HG02852 (cell line): ENCODE measurements around the gene GAS5.
"Not testable (repeated sequence)": the region's sequence is repeated elsewhere in the genome, so short reads cannot be mapped to it uniquely, and the experiment has no call there.

Experiments
- ATAC-seq: cut with Tn5 transposase; IDR thresholded peaks from one replicate; pipeline ENCODE4 v1.9.1; 2021; ENCODE audit warnings: mild to moderate bottlenecking, moderate library complexity; ENCODE audit not compliant: unreplicated experiment

Gene GAS5

DNA sequence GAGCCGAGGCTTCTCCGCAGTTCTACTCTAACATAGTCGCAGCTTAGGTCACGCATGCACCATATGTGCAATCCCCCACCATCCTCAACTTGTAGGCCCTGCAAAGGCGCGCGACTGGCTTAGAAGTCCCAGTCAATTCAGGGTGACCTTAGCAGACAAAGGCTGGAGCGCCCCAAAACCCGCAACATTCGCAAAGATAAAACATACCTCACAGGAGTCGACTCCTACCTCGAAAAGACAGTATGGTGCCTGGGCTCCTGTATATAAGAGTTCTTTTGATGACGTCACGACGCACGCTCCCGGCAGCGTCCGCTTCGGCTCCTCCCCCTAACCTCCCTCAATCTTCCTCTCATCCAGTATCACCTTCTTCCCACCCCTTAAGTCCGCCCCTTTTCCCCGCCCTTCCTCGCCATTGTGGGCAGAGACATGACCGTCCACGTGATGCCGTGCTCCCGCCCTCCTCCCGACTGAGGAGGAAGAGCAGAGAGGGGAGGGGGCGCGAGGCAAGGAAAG lies at the start of gene GAS5:
GAS5 (minus strand) TSS at position 237 of the 513 bp plus-strand sequence.
- peak; percentile 60 for ATAC-seq

DNA sequence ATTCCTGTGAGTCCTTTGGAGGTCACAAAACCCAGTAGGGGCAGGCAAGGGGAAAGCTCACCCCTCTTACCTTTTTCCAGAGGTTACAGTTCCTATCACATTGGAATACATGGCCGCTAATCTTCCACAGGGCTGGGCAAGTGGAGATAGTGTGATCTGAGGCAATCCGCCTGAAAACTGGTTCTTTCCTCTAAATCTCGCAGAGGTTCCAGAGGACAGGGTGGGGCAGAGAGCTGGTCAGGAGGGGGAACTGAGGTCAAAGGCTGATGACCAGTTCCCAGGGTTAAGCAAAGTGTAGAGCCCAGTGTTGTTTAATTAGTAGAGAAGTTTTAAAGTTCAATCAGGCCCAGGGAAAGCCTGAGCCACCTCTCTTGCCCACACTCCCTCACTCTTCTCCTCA lies 49.4 kb upstream of the GAS5 start, which contains the start of gene SERPINC1:
SERPINC1 (minus strand) TSS at position 179 of the 400 bp plus-strand sequence; CDS start at position 111, 68 bp downstream.
- no peak for ATAC-seq

GRCh38 chr1:173916667-173917066 lies 48.9 kb upstream of the GAS5 start:
- no peak for ATAC-seq

GRCh38 chr1:173915596-173915995 lies 47.8 kb upstream of the GAS5 start:
- ATAC-seq: no peak

- no peak for ATAC-seq
Observed at GRCh38 chr1:173914366-173914871, 46.6 kb upstream of the GAS5 start.

- ATAC-seq: no peak
Observed at GRCh38 chr1:173913111-173913510, 45.3 kb upstream of the GAS5 start.

- ATAC-seq: no peak
Observed at GRCh38 chr1:173903827-173904531, 36.2 kb upstream of the GAS5 start.

- ATAC-seq: no peak
Observed at GRCh38 chr1:173900992-173901391, 33.2 kb upstream of the GAS5 start.

DNA sequence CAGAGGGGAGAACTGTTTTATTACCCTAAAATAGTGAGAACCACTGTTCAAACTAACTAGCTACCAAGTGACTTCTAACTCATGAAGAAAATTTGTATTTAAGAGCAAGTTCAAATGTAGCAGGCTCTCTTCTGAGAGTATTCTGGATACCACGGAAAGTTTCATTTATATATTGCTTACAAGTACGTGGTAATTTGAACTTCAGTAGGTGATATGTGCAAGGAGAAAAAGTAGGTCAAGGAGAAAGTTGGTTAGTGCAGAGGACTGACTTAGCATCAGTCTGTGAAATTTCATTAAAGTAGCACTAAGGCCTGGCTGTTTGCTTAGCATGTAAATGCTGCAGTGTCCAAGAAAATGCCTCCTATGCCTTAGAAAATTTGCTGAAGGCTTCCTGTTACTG lies 32.6 kb upstream of the GAS5 start:
- no peak for ATAC-seq

GRCh38 chr1:173894189-173894588 lies 26.4 kb upstream of the GAS5 start:
- ATAC-seq: no peak

DNA sequence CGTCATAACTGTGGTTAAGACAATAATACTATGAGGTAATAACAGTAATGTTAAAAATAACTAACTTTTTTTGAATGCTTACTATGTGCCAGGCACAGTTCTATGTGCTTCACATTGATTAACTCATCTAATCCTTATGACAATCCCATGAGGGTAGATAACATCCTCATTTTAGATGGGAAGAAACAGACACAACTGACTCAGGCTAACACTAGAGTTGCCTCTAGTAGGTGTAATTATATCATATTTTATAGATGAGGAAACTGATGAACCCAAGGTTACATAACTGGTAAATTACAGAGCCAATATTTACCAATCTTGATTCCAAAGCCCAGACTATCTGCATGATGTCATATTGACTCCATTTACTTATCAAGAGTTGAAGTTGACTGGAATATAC lies 25.8 kb upstream of the GAS5 start:
- ATAC-seq: no peak

GRCh38 chr1:173889885-173890284 lies 22.1 kb upstream of the GAS5 start:
- no peak for ATAC-seq

- no peak for ATAC-seq
Observed at GRCh38 chr1:173888749-173889148, 21.0 kb upstream of the GAS5 start.

- ATAC-seq: no peak
Observed at GRCh38 chr1:173887627-173888026, 19.8 kb upstream of the GAS5 start.

- no peak for ATAC-seq
Observed at GRCh38 chr1:173886746-173887611, 19.2 kb upstream of the GAS5 start.

- ATAC-seq: no peak
Observed at GRCh38 chr1:173884701-173885100, 16.9 kb upstream of the GAS5 start.

GRCh38 chr1:173881117-173881516 lies 13.3 kb upstream of the GAS5 start:
- not testable (repeated sequence) for ATAC-seq

GRCh38 chr1:173878251-173878650 lies 10.5 kb upstream of the GAS5 start:
- ATAC-seq: no peak

DNA sequence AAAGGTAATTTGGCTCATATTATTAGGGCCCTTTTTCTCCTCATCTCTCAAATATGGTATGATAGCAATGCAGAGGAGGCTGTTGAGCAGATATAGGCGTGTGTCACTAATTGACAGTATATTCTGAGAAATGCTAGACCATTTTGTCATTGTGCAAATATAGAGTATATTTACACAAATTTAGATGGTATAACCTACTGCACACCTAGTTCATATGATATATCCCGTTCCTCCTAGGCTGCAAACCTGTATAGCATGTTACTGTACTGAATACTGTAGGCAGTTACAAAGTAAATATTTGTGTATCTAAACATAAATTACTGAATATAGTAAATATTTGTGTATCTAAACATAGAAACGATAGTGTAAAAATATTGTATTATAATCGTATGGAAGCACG lies 8.9 kb upstream of the GAS5 start:
- no peak for ATAC-seq

- ATAC-seq: no peak
Observed at GRCh38 chr1:173871500-173871899, 3.7 kb upstream of the GAS5 start.

DNA sequence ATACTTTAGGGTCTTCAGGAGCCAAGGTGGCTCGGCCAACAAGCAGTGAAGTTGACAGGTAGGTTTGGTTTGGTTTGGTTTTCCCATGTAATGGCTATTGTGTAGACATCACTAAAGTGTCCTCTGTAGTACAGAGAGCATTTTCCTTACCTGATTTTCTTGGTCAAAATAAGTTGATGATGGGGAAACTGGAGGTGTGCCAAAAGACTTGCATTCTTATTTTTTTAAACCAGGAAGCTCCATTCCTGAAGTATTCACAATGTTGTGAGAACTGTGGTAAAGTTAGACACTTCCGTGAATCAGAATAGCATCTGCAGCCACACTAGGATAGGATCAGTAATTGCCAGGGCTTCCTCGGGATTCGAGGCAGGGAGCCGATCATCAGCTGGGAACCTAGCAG lies 3.3 kb upstream of the GAS5 start:
- ATAC-seq: no peak
